ENCODE results near the gene FERMT1.
"Not testable (repeated sequence)": the region's sequence is repeated elsewhere in the genome, so short reads cannot be mapped to it uniquely, and the experiment has no call there.

The FERMT1 gene

DNA sequence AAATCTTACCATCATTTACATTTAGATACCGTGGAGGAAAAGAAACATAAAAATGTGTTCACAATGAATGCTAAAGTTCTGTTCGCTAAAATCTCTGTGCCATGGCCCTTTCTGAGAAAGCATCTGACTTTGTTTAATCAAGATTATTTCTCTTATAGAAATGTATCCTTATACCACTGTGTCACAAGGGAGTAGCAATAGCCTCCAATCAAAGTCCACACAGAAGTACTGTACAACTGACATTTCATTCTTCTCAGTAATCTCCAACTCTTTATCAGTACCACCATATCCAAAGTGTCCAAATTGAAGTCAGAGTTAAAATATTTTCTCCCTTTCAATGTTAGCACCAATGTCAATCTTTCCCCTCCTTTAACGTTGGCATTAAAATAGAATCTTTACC is 6.1 kb downstream of the FERMT1 start:
- DNase-seq (ENCODE audit: low read depth, low spot score): no peak

DNA sequence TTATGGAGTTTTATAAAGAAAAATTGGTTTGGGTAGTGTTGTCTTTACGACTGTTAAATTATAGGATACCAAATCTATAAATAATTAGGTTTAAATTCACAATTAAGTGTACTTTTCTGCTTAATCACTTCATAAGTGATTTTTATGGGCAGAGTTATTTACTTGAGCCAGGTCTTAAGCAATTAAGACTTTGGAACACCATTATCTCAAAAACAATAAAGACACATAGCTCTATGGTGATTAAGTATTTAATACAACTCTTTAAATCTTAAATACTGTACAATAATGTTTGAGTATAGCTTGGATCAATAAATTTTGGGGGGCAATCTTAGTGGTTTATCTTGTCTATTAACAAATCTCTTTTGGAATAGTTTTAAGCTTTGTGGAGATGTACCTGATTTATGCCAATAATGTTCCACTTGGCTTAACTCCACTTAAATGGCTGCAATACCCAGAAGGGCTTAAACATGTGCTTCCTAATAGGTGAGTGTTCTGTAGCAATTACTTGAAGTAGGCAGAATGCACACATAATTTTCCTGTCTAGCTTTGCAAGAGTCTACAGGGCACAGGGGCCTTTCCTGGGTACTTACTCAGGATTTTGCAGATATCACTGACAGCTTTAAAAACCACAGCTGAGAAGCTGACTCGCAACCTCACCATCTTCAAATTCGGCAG is 7.5 kb downstream of the FERMT1 start:
- no peak for DNase-seq (ENCODE audit: low read depth, low spot score)

GRCh38 chr20:6114696-6115095 is 8.1 kb downstream of the FERMT1 start:
- DNase-seq (ENCODE audit: low read depth, low spot score): no peak

DNA sequence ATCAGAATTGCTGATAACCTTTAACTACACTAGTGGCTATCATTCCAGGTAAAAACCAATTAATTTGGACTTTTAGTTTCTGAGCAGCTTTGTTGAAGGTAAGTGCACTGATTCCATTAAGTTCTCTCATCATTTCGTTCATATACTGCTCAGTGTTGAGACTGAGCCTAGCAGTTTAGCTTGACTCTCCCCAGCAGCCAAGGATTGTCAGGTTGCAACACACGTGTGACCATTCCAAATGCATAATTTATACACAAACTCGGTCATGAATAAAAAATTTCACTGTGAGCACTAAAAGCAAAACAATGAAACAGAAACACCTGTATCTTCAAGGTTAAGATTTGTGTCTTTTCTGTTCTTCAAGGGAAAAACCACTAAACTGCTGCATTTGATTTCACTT is 8.9 kb downstream of the FERMT1 start:
- DNase-seq (ENCODE audit: low read depth, low spot score): no peak

DNA sequence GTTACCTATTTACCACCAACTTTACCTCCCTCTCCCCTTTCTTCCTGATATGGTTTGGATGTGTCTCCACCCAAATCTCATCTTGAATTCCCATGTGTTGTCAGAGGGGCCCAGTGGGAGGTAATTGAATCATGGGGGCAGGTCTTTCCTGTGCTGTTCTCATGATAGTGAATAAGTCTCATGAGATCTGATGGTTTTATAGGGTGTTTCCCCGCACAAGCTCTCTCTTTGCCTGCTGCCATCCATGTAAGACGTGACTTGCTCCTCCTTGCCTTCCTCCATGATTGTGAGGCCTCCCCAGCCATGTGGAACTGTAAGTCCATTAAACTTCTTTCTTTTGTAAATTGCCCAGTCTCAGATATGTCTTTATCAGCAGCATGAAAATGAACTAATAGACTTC is 9.9 kb downstream of the FERMT1 start:
- DNase-seq (ENCODE audit: low read depth, low spot score): not testable (repeated sequence)

- DNase-seq (ENCODE audit: low read depth, low spot score): no peak
Measured at GRCh38 chr20:6108330-6108729, 14.5 kb downstream of the FERMT1 start.

- DNase-seq (ENCODE audit: low read depth, low spot score): peak; percentile 24
Measured at GRCh38 chr20:6104493-6105188, 18.2 kb downstream of the FERMT1 start.

DNA sequence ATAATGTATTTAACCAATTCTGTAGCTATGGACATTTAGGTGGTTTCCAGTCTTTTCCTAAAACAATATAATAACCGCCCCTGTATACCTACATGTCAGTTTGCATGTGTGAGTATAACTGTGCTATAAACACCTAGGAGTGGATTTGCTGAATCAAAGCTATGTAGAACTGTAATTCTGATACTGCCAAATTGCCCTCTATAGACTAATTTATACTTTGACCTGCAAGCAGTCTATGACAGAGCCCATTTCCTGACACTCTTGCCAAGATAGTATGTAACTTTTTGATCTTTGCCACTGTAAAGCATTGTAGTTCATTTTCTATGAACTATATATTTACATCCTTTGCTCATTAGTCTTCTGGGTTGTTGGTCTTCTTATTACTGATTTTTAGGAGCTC is 19.5 kb downstream of the FERMT1 start:
- no peak for DNase-seq (ENCODE audit: low read depth, low spot score)

GRCh38 chr20:6101346-6101745 is 21.5 kb downstream of the FERMT1 start:
- no peak for DNase-seq (ENCODE audit: low read depth, low spot score)

DNA sequence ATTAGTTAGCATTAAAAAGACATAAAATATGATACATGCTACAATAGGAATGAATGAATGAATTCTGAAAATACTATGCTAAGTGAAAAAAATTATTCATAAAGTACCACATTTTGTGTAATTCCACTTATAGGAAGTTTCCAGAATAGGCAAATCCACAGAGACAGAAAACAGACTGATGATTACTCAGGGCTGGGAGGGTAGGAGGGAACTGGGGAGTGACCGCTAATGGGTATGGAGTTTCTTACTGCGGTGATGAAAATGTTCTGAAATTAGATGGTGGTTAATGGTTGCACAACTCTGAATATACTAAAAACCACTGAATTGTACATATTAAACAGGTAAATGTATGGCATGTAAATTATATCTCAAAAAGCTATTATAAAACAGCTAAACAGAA is 22.6 kb downstream of the FERMT1 start:
- no peak for DNase-seq (ENCODE audit: low read depth, low spot score)

- no peak for DNase-seq (ENCODE audit: low read depth, low spot score)
Measured at GRCh38 chr20:6099819-6100218, 23.0 kb downstream of the FERMT1 start.

DNA sequence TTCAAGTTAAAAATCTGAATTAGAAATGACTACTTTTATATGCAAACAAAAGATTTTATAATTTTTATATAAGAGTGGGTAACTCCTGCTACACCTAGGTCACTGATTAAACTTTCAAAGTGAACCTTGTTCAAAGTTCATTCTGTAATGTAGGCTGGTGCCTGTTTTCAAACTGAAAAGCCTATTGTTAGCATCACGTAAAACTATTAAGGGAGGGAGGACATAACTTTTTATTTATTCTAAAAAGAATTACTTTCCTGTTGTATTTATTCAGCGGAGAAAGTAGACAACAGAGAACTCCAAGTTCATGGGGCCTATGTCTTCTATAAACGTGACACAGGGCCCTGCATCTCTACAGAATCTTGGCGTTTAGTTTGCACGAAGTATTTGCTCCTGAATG is 27.4 kb downstream of the FERMT1 start:
- no peak for DNase-seq (ENCODE audit: low read depth, low spot score)

GRCh38 chr20:6094565-6094964 is 28.3 kb downstream of the FERMT1 start:
- DNase-seq (ENCODE audit: low read depth, low spot score): no peak

- DNase-seq (ENCODE audit: low read depth, low spot score): no peak
Measured at GRCh38 chr20:6094063-6094462, 28.8 kb downstream of the FERMT1 start.

DNA sequence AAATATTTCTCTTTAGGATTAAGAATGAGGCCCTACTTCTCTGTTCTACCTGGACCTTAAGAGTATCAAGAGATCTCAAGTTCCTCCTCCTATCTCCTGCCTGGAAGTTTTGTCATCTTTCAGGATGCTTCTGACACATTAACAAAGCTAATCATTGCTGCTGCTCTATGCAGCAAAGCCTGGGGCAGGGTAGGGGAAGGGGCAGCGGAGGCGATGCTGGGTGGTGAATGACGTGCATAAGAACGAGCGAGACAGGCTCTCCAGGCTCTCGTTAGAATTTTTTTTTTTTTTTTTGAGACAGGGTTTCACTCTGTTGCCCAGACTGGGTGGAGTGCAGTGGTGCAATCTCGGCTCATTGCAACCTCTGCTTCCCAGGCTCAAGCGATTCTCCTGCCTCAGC is 31.2 kb downstream of the FERMT1 start:
- no peak for DNase-seq (ENCODE audit: low read depth, low spot score)

DNA sequence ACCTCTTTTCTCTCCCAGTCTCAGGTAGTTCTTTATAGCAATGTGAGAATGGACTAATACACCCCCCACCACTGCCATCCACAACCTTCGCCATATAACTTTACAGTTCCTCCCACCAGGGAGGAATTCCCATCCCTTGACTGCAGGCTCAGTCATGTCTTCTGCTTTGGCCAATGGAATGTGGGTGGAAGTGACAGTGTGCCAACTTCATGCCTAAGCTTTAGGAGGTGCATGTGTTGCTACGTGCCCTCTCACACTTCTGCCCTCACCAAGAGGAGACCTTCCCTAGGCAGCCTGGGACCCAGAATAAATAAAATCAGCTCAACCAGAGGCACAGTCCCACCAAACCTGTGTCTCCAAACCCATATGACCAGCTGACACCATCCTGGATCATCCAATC is 36.0 kb downstream of the FERMT1 start:
- no peak for DNase-seq (ENCODE audit: low read depth, low spot score)

DNA sequence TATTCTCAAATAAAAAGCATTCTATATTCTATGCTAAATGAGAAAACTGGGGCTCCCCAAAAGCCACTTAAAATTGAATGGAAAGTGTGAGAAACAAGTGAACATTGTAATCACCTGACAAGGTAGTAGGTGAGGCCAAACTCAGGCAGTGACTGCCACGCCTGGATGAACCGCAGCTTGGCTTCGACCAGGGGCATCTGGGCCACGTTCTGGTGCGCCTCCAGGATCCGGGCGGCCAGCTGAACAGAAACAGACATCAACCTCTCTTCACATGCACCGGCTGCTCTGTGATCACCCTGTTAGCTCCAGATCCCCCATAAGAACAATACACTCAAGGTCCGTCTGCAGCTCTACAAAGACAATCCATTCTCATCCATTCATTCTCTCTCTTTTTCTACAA is 38.9 kb downstream of the FERMT1 start:
- DNase-seq (ENCODE audit: low read depth, low spot score): no peak

GRCh38 chr20:6081236-6081635 is 41.6 kb downstream of the FERMT1 start:
- DNase-seq (ENCODE audit: low read depth, low spot score): peak; percentile 43

DNA sequence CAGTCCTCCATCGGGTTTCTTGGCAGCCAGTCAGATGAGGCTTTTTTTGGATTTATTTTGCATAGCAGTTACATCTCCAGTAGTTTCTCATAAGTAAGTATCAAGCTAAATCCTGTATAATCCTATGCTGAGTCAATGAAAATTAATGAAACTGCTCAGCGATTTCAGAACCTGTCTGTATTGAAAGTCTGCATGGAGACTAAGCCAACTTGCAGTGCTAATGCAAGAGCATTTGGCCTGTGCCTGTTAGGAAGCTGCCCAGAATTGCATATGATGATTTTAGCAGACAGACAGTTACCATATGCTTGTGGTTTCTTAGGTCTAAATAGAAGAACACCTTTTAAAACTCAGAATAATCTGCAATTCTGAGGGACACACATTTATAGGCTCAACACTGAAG is 43.8 kb downstream of the FERMT1 start:
- no peak for DNase-seq (ENCODE audit: low read depth, low spot score)

- DNase-seq (ENCODE audit: low read depth, low spot score): peak; percentile 83
Measured at GRCh38 chr20:6075428-6076219, 47.2 kb downstream of the FERMT1 start.

DNA sequence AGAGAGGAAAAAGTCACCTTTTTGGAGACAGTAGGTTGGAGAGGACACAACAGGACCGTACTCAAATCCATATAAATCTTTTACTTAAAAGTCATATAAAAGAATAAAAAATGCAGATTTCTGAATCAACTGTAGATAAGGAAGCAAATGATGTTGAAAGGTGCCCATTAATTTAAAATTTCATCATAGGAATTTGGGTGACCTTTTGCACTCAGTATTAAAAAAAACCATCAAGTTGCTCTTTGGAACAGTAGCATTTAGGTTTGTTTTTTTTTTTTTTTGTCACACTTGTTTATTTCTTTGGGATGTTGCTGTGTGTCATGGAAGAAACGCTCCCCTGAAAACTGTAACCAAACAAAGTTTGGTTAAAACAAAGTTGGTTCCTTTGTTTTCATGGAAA is 48.0 kb downstream of the FERMT1 start:
- no peak for DNase-seq (ENCODE audit: low read depth, low spot score)

GRCh38 chr20:6074145-6074561 is 48.7 kb downstream of the FERMT1 start:
- DNase-seq (ENCODE audit: low read depth, low spot score): peak; percentile 26

All from astrocyte of the hippocampus (primary cell).